GM12872 (cell line): ENCODE results near the gene SLC1A4.

Source experiments
- CTCF ChIP-seq: IDR thresholded peaks from 3 replicates; pipeline ENCODE4 v1.5.1; 2011; ENCODE audit warnings: low read depth, mild to moderate bottlenecking, low read length, moderate library complexity; ENCODE audit not compliant: insufficient read depth

Gene SLC1A4

GRCh38 chr2:64989126-64989981, at the start of gene SLC1A4:
SLC1A4 (plus strand) TSS chr2:64989399; CDS start chr2:64989644, 245 bp downstream.
- no peak for TF ChIP-seq CTCF

- no peak for TF ChIP-seq CTCF
Observed at GRCh38 chr2:64941143-64941542, 48.1 kb upstream of the SLC1A4 start.

- TF ChIP-seq CTCF: no peak
Observed at GRCh38 chr2:64941801-64942200, 47.4 kb upstream of the SLC1A4 start.

GRCh38 chr2:64942693-64943092, 46.5 kb upstream of the SLC1A4 start:
- no peak for TF ChIP-seq CTCF

- no peak for TF ChIP-seq CTCF
Observed at GRCh38 chr2:64943387-64944150, 45.6 kb upstream of the SLC1A4 start.

GRCh38 chr2:64944484-64944883, 44.7 kb upstream of the SLC1A4 start:
- no peak for TF ChIP-seq CTCF

- no peak for TF ChIP-seq CTCF
Observed at GRCh38 chr2:64945973-64946768, 43.0 kb upstream of the SLC1A4 start.
